GM20000 (cell line): ENCODE measurements around the gene THAP12.
"Not testable (repeated sequence)": the region's sequence is repeated elsewhere in the genome, so short reads cannot be mapped to it uniquely, and the experiment has no call there.

Source experiments
- DNase-seq: peaks from one replicate; pipeline ENCODE4 v3.0.0; 2012; ENCODE audit warnings: low spot score
- TF ChIP-seq, protein P1 (sequence below): IDR thresholded peaks from 2 replicates; pipeline ENCODE4 v1.5.1; 2012; ENCODE audit warnings: mild to moderate bottlenecking, control low read depth; ENCODE audit errors: extremely low read depth, missing control alignments

Gene THAP12

DNA sequence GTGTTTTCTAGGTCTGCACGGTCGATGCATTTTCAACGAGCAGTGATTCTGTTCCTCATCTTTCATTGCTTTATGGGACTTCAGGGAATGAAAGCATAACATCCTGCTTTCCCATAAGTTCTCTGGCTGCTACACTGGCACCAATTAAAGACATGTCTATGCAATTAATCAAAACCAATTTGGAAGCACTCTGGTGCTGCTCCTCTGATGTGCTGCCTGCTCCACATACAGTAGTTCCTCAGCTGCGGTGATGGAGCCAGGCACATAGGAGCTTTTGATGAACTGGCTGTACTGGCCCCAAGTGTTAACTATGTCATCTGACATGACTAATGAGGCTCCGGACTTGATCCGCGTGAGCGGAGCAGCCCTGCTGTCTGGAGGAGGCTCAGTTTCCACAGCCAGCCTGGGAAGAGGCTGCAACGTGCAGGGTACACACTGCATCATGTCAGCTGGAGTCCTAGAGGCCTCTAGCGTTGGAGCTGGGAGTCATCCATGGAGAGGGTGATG lies 30.0 kb upstream of the THAP12 start:
- TF ChIP-seq, protein P1, sequence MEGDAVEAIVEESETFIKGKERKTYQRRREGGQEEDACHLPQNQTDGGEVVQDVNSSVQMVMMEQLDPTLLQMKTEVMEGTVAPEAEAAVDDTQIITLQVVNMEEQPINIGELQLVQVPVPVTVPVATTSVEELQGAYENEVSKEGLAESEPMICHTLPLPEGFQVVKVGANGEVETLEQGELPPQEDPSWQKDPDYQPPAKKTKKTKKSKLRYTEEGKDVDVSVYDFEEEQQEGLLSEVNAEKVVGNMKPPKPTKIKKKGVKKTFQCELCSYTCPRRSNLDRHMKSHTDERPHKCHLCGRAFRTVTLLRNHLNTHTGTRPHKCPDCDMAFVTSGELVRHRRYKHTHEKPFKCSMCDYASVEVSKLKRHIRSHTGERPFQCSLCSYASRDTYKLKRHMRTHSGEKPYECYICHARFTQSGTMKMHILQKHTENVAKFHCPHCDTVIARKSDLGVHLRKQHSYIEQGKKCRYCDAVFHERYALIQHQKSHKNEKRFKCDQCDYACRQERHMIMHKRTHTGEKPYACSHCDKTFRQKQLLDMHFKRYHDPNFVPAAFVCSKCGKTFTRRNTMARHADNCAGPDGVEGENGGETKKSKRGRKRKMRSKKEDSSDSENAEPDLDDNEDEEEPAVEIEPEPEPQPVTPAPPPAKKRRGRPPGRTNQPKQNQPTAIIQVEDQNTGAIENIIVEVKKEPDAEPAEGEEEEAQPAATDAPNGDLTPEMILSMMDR: no peak
- DNase-seq: no peak

DNA sequence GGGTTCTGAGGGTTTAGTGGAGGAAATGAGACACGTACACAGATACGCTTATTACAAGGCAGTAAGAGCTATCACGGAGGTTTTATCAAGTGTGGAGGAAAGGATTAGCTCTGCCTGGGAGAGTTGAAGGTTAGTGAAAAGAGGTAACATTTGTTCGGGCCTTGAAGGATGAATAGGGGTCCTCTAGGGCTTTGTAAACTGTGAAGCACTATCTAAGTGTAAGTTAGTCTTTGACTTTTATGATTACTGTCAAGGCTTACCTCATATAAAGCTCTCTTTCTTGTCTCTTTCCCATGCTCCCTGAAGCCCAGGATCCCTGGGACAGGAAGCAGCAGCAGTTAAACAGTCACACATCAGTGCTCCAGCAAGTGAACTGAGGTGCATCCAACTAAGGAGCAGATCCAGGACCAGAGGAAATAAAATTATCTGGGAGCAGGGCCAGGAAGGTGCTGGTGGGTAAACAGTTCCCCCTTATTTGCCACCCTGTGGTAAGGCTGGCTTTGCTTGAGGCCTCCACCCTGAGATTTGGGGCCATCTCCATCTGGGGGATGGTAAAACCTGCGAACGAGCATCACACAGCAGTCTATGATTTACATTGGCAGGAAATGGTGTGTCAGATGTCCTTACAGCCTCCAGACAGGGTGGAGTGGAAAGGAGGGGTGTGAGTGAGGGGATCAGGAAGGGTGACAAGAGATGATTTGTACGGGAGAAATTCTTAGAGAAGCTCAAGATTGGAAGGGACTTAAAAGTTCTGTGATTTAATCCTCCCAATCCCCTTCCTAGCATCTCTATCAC lies 27.4 kb upstream of the THAP12 start:
- DNase-seq: no peak
- TF ChIP-seq, protein P1: no peak

DNA sequence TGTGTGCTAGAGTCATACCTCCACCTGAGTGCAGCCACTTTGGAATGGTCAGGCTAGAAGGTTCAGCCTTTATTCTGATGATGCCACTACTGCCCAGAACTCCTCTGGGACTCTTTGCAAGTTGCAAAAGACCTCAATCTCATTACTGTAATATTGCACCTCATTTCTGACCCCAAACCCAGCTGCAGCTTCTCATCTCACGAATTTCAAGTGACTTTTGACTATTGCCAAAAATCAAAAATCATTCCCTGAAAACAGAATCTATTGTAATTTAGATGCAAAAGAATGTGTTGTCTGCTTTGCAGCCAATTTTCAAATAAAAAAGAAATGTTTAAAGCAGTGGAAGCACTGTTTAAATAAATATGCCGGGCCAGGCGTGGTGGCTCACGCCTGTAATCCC lies 25.4 kb upstream of the THAP12 start:
- DNase-seq: no peak
- TF ChIP-seq, protein P1: no peak

DNA sequence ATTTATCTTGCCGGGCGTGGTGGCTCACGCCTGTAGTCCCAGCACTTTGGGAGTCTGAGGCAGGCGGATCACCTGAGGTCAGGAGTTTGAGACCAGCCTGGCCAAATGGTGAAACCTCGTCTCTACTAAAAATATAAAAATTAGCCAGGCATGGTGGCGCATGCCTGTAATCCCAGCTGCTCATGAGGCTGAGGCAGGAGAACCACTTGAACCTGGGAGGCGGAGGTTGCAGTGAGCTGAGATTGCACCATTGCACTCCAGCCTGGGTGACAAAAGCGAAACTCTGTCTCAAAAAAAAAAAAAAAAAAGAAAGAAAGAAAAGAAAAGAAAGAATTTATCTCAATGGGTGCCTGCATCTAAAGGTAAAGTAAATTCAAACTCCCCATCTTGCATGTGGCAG lies 20.6 kb upstream of the THAP12 start:
- not testable (repeated sequence) for DNase-seq

DNA sequence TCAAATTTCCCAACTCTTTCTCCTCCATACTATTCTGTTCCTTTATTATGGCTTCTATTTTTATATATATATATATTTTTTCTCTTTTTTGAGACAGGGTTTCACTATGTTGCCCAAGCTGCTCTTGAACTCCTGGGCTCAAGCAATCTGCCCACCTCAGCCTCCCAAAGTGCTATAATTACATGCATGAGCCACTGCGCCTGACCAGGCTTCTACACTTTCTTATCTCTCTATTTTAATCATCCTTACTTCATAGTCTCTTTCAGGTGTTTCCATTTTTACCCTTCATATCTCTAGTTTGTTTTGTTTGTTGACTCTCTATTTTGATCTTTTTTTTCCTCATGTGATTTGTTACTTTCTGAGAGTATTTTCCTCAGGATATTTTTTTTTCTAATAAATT lies 20.0 kb upstream of the THAP12 start:
- DNase-seq: no peak
- TF ChIP-seq, protein P1: no peak

DNA sequence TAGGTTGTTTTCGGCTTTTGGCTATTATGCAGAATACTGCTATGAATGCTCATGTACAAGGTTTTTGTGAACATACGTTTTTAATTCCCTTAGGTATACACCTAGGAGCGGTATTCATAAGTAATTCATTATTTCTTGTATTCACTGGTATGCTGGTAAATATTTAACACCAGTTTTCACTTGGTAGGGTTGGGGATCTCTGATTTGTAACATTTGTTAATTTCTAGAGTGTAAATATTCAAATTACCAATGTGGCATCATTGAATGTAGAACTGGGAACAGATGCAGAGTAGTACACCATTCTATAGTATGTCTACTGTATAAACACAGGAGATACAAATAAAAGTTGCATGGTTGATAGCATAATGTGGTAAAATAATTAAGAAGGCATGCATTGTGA lies 16.5 kb upstream of the THAP12 start:
- TF ChIP-seq, protein P1: no peak
- DNase-seq: no peak

DNA sequence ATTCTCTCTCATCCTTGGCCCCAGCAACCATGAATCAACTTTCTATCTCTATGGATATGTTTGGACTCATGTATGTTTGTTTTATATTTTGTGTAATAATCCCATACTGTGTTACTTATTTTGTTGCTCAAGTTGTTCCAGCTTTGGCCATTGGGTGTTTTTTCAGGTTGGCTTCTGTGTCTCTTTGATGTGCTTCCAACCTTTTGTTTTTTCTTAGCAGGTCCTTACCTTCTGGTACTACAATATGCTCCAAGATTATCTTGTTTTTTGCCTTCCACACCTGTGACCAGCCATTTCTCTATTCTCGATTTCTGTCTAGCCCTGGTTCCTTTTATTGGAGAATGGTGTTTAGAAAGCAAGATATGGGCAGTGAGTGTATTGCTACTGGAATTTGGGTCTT lies 14.4 kb upstream of the THAP12 start:
- TF ChIP-seq, protein P1: no peak
- no peak for DNase-seq

DNA sequence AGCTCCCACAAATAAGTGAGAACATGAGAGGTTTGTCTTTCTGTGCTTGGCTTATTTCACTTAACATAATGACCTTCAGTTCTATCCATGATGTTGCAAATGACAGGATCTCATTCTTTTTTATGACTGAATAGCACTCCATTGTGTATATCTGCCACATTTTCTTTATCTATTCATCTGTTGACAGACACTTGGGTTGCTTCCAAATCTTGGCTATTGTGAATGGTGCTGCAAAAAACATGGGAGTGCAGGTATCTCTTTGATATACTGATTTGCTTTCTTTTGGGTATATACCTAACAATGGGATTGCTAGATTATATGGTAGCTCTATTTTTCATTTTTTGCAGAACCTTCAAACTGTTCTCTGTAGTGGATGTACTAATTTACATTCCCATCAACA lies 13.5 kb upstream of the THAP12 start:
- TF ChIP-seq, protein P1: no peak
- DNase-seq: no peak
